HEK293T (cell line): Measurements from ENCODE around the gene FRYL.
"Not testable (repeated sequence)": the region's sequence is repeated elsewhere in the genome, so short reads cannot be mapped to it uniquely, and the experiment has no call there.

ENCODE experiments used
- CTCF ChIA-PET: fragments of 350-600 bp; formaldehyde crosslinking; extraction: SDS; loops from one replicate; lab custom pipeline; 2021; ENCODE audit warnings: antibody characterized with exemption, inconsistent platforms; lab: Yijun Ruan, JAX
- POLR2A ChIA-PET: fragments of 350-600 bp; formaldehyde crosslinking; extraction: SDS; loops from one replicate; lab custom pipeline; 2020; ENCODE audit warnings: antibody characterized with exemption, inconsistent platforms; lab: Yijun Ruan, JAX
- DNase-seq: peaks from one replicate; pipeline ENCODE4 v3.0.0; 2012; ENCODE audit warnings: mixed read lengths; ENCODE audit errors: extremely low spot score
- ARNT ChIP-seq: fragments of 450-650 bp; IDR thresholded peaks from 2 replicates; pipeline ENCODE4 v1.6.1; 2017; ENCODE audit warnings: mild to moderate bottlenecking
- BHLHE40 ChIP-seq: fragments of 450-650 bp; IDR thresholded peaks from 2 replicates; pipeline ENCODE4 v1.6.1; 2016; ENCODE audit warnings: mild to moderate bottlenecking, moderate library complexity, borderline replicate concordance
- CTBP1 ChIP-seq: fragments of 450-650 bp; IDR thresholded peaks from 2 replicates; pipeline ENCODE4 v1.6.1; 2016; ENCODE audit warnings: borderline replicate concordance
- ELF4 ChIP-seq: fragments of 450-650 bp; IDR thresholded peaks from 2 replicates; pipeline ENCODE4 v1.6.1; 2017; ENCODE audit warnings: antibody characterized with exemption
- FOXA1 ChIP-seq: fragments of 450-650 bp; IDR thresholded peaks from 2 replicates; pipeline ENCODE4 v1.6.1; 2016; ENCODE audit warnings: mild to moderate bottlenecking
- FOXK2 ChIP-seq: fragments of 450-650 bp; IDR thresholded peaks from 2 replicates; pipeline ENCODE4 v1.6.1; 2016; ENCODE audit warnings: mild to moderate bottlenecking
- FOXM1 ChIP-seq: fragments of 450-650 bp; IDR thresholded peaks from 2 replicates; pipeline ENCODE4 v1.6.1; 2017; ENCODE audit warnings: mild to moderate bottlenecking, borderline replicate concordance
- HDGF ChIP-seq: fragments of 450-650 bp; IDR thresholded peaks from 2 replicates; pipeline ENCODE4 v1.6.1; 2017; ENCODE audit warnings: antibody characterized with exemption, borderline replicate concordance
- L3MBTL2 ChIP-seq: fragments of 450-650 bp; conservative IDR thresholded peaks from 2 replicates; pipeline ENCODE4 v1.6.1; 2016; ENCODE audit warnings: mild to moderate bottlenecking
- LEF1 ChIP-seq: fragments of 450-650 bp; IDR thresholded peaks from 2 replicates; pipeline ENCODE4 v1.6.1; 2017; ENCODE audit warnings: mild to moderate bottlenecking, borderline replicate concordance
- NFRKB ChIP-seq: fragments of 450-650 bp; IDR thresholded peaks from 2 replicates; pipeline ENCODE4 v1.6.1; 2016; ENCODE audit warnings: mild to moderate bottlenecking, moderate library complexity
- SP1 ChIP-seq: fragments of 450-650 bp; IDR thresholded peaks from 2 replicates; pipeline ENCODE4 v1.6.1; 2017
- SUZ12 ChIP-seq: fragments of 450-650 bp; IDR thresholded peaks from 2 replicates; pipeline ENCODE4 v1.6.1; 2016; ENCODE audit warnings: mild to moderate bottlenecking
- TARDBP ChIP-seq: fragments of 450-650 bp; IDR thresholded peaks from 2 replicates; pipeline ENCODE4 v1.6.1; 2016
- ZNF384 ChIP-seq: fragments of 450-650 bp; IDR thresholded peaks from 2 replicates; pipeline ENCODE4 v1.6.1; 2016
- TF ChIP-seq, protein P1 (sequence below): fragments of 450-650 bp; IDR thresholded peaks from 2 replicates; pipeline ENCODE4 v1.6.1; 2016

FRYL gene

DNA sequence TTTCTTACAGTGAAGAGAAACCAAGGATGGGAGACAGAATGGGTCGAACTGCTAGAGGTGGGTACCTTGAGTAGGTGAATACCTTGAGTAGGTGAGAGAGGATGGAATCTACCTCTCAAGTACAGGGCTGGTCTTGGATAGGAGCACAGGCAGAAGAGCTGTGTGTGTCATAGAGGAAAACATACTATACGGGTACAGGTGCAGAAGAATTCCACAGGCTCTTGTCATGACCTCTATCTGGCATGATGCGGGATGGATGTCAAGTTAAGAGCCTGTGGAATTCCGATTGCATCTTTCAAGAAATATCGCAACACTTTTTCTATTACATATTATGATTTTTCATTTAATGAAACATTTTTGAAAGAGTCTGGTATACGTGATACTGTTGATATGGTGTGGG is 32.8 kb upstream of the FRYL start:
- CTCF ChIA-PET, result no interaction called here
- POLR2A ChIA-PET, result no interaction called here
- no peak for DNase-seq
- TF ChIP-seq HDGF (no peak), FOXK2 (no peak), NFRKB (no peak), SUZ12 (no peak), TARDBP (no peak), BHLHE40 (no peak), LEF1 (no peak), L3MBTL2 (no peak), FOXA1 (no peak), ZNF384 (no peak), SP1 (no peak), CTBP1 (no peak), FOXM1 (no peak), ELF4 (no peak), ARNT (no peak)
- TF ChIP-seq, protein P1, sequence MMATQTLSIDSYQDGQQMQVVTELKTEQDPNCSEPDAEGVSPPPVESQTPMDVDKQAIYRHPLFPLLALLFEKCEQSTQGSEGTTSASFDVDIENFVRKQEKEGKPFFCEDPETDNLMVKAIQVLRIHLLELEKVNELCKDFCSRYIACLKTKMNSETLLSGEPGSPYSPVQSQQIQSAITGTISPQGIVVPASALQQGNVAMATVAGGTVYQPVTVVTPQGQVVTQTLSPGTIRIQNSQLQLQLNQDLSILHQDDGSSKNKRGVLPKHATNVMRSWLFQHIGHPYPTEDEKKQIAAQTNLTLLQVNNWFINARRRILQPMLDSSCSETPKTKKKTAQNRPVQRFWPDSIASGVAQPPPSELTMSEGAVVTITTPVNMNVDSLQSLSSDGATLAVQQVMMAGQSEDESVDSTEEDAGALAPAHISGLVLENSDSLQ, result no peak

DNA sequence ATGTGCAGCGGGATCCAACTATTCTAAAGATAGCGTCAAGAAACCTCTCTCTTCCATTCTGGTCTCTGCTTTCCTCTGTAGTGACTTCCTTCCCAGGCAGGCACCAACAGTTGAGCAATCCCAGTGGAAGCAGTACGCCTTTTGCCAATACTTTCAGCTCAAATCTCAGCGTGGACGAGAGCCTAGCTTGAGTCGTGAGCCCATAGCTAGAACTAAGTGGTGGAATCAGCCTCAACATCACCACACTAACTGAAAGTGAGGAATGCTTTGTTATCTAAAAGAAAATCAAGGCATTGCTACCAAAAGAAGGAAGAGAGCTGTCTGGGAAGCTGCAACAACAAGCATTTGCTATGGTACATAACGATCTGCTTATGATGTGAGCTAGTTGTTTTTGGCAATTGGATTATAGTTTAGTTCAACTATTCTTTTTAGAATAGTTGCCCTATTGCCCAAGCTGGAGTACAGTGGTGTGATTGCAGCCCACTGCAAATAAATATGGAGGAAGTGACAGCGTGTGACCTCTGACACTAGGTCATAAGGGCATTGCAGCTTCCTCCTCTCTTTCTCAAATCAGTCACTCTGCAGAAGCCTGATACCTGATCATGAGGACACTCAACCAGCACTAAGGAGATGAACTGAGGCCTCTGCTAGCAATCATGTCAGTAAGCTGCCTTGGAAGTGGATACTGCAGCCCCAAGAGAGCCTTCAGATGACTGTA is 24.7 kb upstream of the FRYL start:
- CTCF ChIA-PET, result no interaction called here

GRCh38 chr4:48801016-48801715 is 21.1 kb upstream of the FRYL start:
- ChIA-PET POLR2A (interaction anchor here (1.1 kb wide), 1 partner anchor 18 kb away, joined by 3 read pairs; no protein-coding TSS in a partner anchor), CTCF (no interaction called here)
- no peak for DNase-seq
- TF ChIP-seq, protein P1, result no peak
- TF ChIP-seq HDGF (no peak), TARDBP (no peak), FOXK2 (no peak), ZNF384 (no peak), ELF4 (no peak), LEF1 (no peak), ARNT (no peak), SUZ12 (no peak), CTBP1 (no peak), L3MBTL2 (no peak), NFRKB (no peak), BHLHE40 (no peak), SP1 (no peak), FOXM1 (no peak), FOXA1 (no peak)

More for the DNA sequence above, 24.7 kb upstream of the FRYL start:
- POLR2A ChIA-PET, result no interaction called here
- TF ChIP-seq FOXM1, result no peak
- no peak for TF ChIP-seq LEF1
- no peak for TF ChIP-seq TARDBP
- no peak for TF ChIP-seq SUZ12
- no peak for TF ChIP-seq FOXK2
- TF ChIP-seq BHLHE40, result no peak
- no peak for TF ChIP-seq NFRKB
- no peak for TF ChIP-seq ELF4
- TF ChIP-seq HDGF, result no peak
- TF ChIP-seq ARNT, result no peak
- TF ChIP-seq FOXA1, result no peak
- TF ChIP-seq, protein P1, result no peak
- TF ChIP-seq CTBP1, result no peak
- TF ChIP-seq SP1, result no peak
- TF ChIP-seq L3MBTL2, result no peak
- no peak for TF ChIP-seq ZNF384
- DNase-seq, result no peak

DNA sequence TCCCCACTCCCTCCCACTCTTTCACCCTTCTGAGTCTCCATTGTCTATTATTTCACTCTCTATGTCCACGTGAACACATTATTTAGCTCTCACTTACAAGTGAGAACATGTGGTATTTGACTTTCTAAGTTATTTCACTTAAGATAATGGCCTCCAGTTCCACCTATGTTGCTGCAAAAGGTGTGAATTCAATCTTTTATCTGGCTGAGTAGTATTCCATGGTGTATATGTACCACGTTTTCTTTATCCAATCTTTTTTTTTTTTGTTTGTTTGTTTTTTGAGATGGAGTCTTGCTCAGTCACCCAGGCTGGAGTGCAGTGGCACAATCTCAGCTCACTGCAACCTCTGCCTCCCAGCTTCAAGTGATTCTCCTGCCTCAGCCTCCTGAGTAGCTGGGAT is 20.1 kb upstream of the FRYL start:
- CTCF ChIA-PET, POLR2A ChIA-PET, DNase-seq: not testable (repeated sequence)

GRCh38 chr4:48799157-48799556 is 19.1 kb upstream of the FRYL start:
- CTCF ChIA-PET, result interaction anchor here (0.6 kb wide), 1 partner anchor 146 kb away, joined by 5 read pairs; no protein-coding TSS in a partner anchor
- POLR2A ChIA-PET, result no interaction called here
- DNase-seq, result no peak

More at GRCh38 chr4:48799157-48799556, 19.1 kb upstream of the FRYL start:
- TF ChIP-seq FOXA1 (no peak), ELF4 (no peak), FOXK2 (no peak), ARNT (no peak), BHLHE40 (no peak), SP1 (no peak), SUZ12 (no peak), L3MBTL2 (no peak), HDGF (no peak), LEF1 (no peak), FOXM1 (no peak), CTBP1 (no peak), ZNF384 (no peak), NFRKB (no peak)
- TF ChIP-seq, protein P1, result no peak
